Sigmoid colon (tissue), 4 donors: ENCODE results near the gene C1orf198.

ENCODE experiments used
- EP300 ChIP-seq, 4 donors: sonication (generic); formaldehyde crosslinking; IDR thresholded peaks; one replicate each; pipeline ENCODE4 v1.6.1; 2017; ENCODE audit warnings: antibody characterized with exemption in 4 of 4
- POLR2A ChIP-seq, 2 donors: fragments of 450-650 bp; IDR thresholded peaks; one replicate each; pipeline ENCODE4 v1.6.1; 2016; ENCODE audit warnings: antibody characterized with exemption in 2 of 2, mild to moderate bottlenecking in 2 of 2, moderate library complexity in 2 of 2
- POLR2AphosphoS5 ChIP-seq, 4 donors: sonication (generic); formaldehyde crosslinking; IDR thresholded peaks; one replicate each; pipeline ENCODE4 v1.6.1; 2017; ENCODE audit warnings: antibody characterized with exemption in 4 of 4
- TF ChIP-seq, protein P1 (sequence below), 4 experiments: fragments of 450-650 bp in 3 of 4; fragments of 200-600 bp in 1 of 4; IDR thresholded peaks; one replicate each; pipeline ENCODE4 v1.5.1; 2016 to 2019; ENCODE audit warnings: antibody characterized with exemption in 4 of 4, mild to moderate bottlenecking in 3 of 4, moderate library complexity in 2 of 4

DNA sequence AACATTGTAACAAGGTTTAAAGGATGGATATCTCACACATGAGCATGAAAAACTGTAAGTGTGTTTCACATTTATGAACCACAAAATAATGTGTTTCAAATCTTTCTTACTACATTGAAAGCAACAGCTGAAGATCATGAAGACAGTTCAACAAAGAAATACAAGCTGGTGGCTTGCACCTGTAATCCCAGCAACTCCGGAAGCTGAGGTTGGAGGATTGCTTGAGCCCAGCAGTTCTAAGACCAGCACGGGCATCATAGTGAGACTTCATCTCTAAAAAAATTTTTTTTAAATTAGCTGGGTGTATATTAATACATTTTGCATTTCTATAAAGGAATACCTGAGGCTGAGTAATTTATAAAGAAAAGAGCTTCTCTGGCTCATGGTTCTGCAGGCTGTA lies 27.1 kb upstream of the C1orf198 start:
- TF ChIP-seq, protein P1, sequence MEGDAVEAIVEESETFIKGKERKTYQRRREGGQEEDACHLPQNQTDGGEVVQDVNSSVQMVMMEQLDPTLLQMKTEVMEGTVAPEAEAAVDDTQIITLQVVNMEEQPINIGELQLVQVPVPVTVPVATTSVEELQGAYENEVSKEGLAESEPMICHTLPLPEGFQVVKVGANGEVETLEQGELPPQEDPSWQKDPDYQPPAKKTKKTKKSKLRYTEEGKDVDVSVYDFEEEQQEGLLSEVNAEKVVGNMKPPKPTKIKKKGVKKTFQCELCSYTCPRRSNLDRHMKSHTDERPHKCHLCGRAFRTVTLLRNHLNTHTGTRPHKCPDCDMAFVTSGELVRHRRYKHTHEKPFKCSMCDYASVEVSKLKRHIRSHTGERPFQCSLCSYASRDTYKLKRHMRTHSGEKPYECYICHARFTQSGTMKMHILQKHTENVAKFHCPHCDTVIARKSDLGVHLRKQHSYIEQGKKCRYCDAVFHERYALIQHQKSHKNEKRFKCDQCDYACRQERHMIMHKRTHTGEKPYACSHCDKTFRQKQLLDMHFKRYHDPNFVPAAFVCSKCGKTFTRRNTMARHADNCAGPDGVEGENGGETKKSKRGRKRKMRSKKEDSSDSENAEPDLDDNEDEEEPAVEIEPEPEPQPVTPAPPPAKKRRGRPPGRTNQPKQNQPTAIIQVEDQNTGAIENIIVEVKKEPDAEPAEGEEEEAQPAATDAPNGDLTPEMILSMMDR (IDR thresholded peaks at IDR 0.05) = no peak
- TF ChIP-seq POLR2AphosphoS5 (IDR thresholded peaks at IDR 0.05) = no peak
- no peak for TF ChIP-seq POLR2A (IDR thresholded peaks at IDR 0.05)
- TF ChIP-seq EP300 (IDR thresholded peaks at IDR 0.05) = no peak
